SIG-M5 (cell line): ENCODE data around the gene MSI2.

Source experiments
- DNase-seq: peaks from one replicate; lab custom pipeline; 2025; lab: John Stamatoyannopoulos, UW

MSI2 gene

GRCh38 chr17:57541049-57541448 lies 284.7 kb downstream of the MSI2 start:
- no peak for DNase-seq

DNA sequence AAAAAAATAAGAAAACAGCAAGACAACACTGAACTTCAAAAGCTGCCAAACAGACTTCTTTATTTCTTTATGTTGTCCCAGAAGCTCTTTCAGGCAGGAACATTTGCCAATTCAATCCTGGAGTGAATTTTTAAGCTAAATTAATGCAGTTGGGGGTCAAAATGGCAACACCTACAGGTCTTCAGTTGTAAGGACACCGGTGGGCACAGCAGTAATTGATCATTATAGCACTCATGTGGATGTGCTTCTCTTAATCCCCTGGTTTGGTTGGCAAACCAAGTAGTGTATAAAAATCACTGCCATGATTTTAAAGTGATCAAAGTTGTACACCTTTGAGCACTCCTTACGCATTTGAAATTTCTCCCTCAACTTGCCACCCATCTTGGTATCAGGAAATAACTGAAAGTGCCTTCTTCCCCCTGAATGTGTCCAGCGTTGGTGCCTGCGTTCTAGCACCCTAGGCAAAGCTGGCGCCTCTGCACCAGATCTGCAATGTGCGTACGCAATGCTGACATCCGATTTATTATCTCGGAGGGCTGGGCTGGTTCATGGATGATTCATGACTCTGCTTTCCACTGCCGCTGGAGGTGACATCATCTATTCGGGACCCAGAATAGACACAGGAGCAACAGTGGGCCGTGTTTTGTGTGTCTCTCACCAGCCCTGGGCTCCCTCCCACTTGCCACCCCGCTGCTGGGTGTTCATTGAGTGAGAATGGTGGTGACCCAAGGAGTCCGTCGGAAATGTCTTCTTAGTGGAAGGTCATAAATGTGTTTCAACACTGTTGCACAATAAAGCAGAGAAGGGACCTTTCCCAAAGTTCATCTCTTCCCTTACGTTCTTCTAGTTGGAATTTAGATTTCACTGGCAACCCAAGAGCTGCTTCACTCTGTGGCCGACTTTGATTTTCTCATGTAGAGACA lies 285.4 kb downstream of the MSI2 start:
- DNase-seq, result no peak

DNA sequence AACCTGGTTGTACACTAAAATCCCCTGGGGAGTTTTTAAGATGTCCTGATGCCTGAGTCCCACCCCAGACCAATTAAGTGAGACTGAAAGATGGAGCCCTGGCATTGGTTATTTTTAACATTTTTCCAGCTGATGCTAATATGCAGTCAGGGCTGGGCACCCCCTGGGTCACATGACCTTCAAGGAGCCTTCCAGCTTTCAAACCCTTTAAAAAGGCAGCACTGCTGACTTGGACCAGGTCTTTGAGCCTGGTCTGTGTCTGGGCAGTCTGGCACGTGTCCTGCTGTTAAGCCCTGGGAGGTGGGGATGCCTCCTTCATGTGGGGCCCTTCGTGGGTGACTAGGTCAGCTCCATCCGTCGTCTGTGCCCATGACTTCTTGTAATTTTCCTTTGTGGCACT lies 286.2 kb downstream of the MSI2 start:
- DNase-seq, result no peak

GRCh38 chr17:57543230-57543629 lies 286.9 kb downstream of the MSI2 start:
- DNase-seq, result no peak

DNA sequence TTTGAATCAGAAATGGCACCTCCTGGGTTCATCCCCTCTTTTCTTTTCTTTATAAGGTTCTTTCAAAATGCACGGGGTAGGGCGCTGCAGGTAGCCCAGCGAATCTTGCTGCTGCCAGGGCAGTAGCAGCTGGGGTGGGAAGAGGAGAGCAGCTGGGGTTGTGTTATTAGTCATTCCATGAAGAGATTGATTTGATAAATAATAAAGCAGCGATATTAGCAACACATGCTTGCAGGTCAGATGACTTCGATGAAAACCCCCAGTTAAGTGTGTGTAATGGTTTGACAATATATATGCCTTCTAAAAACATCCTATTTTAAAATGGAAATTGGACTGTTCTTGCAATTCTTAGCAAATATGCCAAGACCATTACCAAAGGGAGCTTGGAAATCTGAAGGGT lies 288.1 kb downstream of the MSI2 start:
- no peak for DNase-seq

GRCh38 chr17:57544834-57545463 lies 288.6 kb downstream of the MSI2 start:
- DNase-seq, result no peak

DNA sequence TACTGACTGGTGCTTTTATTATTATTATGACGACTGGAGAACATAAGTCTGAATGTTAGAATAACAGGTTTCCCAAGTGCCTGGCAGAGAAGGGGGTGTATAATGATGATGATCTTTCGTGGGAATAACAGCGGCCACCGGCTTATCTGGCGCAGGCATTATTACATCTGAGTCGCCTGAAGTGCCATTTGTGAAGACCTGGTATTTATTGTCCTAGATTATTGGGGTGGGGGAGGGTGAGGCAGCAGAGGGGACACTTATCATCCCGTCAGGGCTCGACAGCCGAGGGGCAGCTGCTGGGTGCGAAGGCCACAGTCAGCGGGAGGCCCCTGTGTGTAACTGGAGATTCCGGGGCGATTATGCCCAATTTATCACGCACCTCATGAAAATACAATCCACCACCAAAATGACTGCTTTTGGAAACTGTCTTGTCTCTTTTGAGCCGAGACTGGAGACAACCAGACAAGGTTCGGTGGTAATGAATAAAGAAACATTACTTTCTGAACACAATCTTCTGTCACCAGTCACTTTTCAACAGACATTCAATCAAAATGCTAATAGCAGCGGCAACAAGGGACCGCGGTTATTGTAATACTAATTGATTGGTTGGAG lies 289.5 kb downstream of the MSI2 start:
- DNase-seq, result no peak

DNA sequence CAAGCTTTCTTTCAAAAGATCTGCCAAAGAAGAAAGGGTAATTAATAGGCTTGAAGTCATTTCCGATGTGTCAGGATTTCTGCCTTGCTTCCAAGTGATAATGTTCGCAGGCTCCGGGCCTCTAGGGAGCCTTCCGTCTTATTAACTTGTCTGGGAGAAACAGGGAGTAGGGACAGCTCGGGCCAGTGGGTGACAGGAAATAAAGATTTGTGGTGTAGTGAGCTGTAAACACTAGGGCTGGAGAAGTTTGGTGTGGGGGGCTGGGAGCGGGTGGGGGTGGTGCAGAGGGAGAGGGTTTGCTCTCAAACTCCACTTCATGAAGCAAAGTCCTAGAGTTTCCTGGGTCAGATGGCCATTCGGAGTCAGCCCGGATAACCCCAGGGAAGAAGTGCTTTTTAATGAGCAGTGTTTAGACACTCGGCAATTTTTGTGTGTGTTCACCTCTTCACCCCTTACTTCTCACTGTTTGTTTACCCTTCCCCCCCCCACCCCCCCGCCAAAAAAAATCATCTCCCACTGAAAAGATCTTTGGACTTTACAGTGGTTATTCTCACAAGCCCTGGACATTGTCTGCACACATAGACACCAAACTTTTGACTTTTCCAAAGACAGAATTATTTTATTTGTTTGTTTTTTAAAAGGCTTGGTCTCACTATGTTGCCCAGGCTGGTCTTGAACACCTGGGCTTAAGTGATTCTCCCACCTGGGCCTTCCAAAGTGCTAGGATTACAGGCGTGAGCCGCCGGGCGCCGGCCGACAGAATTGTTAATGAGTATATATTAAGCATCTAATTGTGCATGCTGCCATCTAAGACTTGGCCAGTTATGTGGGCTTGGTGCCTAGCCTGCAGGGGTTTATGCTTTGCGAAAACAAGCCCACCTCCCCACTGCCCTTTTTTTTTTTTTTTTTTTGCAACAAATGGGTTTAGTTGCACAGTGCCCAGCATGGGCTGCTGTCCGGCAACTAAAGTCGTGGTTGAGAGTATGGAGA lies 292.4 kb downstream of the MSI2 start:
- no peak for DNase-seq

GRCh38 chr17:57549468-57549867 lies 293.1 kb downstream of the MSI2 start:
- no peak for DNase-seq

GRCh38 chr17:57550016-57550415 lies 293.7 kb downstream of the MSI2 start:
- no peak for DNase-seq

- DNase-seq, result no peak
Observed at GRCh38 chr17:57550668-57551315, 294.5 kb downstream of the MSI2 start.

- no peak for DNase-seq
Observed at GRCh38 chr17:57551321-57552079, 295.2 kb downstream of the MSI2 start.

- no peak for DNase-seq
Observed at GRCh38 chr17:57552114-57552624, 295.8 kb downstream of the MSI2 start.

- no peak for DNase-seq
Observed at GRCh38 chr17:57553526-57553925, 297.2 kb downstream of the MSI2 start.

DNA sequence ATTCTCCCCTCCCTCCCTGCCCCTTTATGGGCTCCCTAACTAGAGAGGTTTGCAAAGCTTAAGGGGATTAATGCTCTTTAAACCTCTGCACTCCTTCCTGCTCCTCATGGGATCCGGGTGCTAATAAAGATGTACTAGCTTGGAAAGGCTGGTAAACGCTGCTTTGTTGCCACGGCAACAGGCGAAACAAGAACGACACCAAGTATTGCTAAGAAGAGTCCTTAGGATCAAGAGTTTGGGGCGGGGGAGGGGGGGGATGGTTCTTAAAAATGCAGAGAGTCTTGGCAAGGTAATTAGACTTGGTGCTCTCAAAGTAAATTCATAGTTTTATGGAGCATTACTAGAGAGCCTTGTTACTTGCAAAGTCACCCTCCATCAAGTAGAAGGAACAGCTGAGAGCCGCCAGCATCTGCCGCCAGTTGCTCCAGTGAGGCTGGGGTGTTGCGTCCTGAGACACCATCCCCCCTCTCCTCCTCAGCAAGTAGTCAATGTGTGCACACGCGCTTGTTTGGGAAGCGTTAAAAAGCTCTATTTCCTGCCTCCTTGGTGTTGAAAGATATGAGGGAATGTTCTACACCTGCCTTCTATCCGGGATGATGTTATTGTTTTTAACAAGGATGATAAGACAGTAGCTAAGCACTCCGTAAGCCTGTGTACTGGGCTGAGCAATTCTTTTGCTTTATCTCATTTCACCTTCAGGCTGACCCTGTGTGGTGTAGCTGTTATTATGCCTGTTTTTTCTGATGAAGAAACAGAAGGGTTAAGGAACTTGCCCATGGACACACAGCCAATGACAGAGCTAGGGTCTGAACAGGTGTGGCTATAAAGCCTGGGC lies 297.9 kb downstream of the MSI2 start:
- DNase-seq, result no peak

GRCh38 chr17:57554826-57555635 lies 298.7 kb downstream of the MSI2 start:
- DNase-seq, result no peak

GRCh38 chr17:57555636-57556175 lies 299.4 kb downstream of the MSI2 start:
- no peak for DNase-seq

- no peak for DNase-seq
Observed at GRCh38 chr17:57556320-57556719, 300.0 kb downstream of the MSI2 start.
